BJ (cell line): ENCODE results near the gene ENO1. TPM values are rescaled to one million over a fixed set of nuclear protein-coding genes. Genes with fewer than 3 reads are reported as not detected.
A peak's percentile ranks its signal among the peaks of the same experiment; 100 is the strongest.
"Not testable (repeated sequence)": the region's sequence is repeated elsewhere in the genome, so short reads cannot be mapped to it uniquely, and the experiment has no call there.

ENCODE experiments used
- CTCF ChIA-PET: fragments of 350-600 bp; formaldehyde crosslinking; extraction: SDS; loops from one replicate; lab custom pipeline; 2021; ENCODE audit warnings: antibody characterized with exemption, inconsistent platforms; lab: Yijun Ruan, JAX
- POLR2A ChIA-PET: fragments of 300-600 bp; sonication (Branson Sonifier 250); formaldehyde crosslinking; extraction: SDS; loops from one replicate; lab custom pipeline; 2021; ENCODE audit warnings: antibody characterized with exemption; lab: Charles Lee
- DNase-seq: peaks from one replicate; pipeline ENCODE4 v3.0.0-alpha.2; 2011; ENCODE audit warnings: low read depth
- H3K27me3 ChIP-seq: 2 replicates; pipeline ENCODE4 v1.6.0; 2011; ENCODE audit warnings: low read length; ENCODE audit not compliant: control insufficient read depth, insufficient read depth
- H3K36me3 ChIP-seq: 2 replicates; pipeline ENCODE4 v1.5.1; 2011; ENCODE audit warnings: low read length; ENCODE audit not compliant: control insufficient read depth, insufficient read depth
- H3K4me3 ChIP-seq: 2 replicates; pipeline ENCODE4 v1.5.1; 2011; ENCODE audit warnings: low read depth, mild to moderate bottlenecking, control low read depth, low read length
- polyA plus RNA-seq: library from polyadenylated mRNA; depleted of rRNA; stranded (reverse); fragments of >200 nt; gene quantifications from 2 replicates; pipeline ENCODE4 v1.2.3, GENCODE V29; 2011
- TF ChIP-seq, protein P1 (sequence below): IDR thresholded peaks from 2 replicates; pipeline ENCODE4 v1.5.1; 2011; ENCODE audit warnings: low read depth, mild to moderate bottlenecking, control low read depth, inconsistent platforms, low read length, moderate library complexity; ENCODE audit not compliant: insufficient read depth

Gene ENO1
- polyA plus RNA-seq, 1 experiment = 2,253 TPM

DNA sequence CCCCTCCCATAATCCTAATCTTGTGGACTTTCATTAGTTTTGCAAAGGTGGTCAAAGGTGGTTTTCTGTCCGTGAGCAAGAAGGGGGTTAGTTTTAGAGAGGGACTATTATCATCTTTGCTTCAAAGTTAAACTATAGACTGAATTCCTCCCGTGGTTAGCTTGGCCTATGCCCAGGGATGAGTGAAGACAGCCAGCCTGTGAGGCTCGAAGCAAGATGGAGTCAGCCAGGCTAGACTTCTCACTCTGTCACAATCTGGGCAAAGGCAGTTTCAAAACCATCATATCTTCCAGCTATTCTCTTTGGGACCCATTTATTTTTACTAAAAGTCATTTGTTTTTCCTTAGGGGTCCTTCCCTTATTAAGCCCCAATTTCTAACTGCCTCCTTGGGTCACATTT is 12.9 kb upstream of the ENO1 start:
- ChIA-PET POLR2A (no interaction called here), CTCF (interaction anchor here (1.5 kb wide), 1 partner anchor 26 kb away, joined by 3 read pairs; no protein-coding TSS in a partner anchor)
- TF ChIP-seq, protein P1, sequence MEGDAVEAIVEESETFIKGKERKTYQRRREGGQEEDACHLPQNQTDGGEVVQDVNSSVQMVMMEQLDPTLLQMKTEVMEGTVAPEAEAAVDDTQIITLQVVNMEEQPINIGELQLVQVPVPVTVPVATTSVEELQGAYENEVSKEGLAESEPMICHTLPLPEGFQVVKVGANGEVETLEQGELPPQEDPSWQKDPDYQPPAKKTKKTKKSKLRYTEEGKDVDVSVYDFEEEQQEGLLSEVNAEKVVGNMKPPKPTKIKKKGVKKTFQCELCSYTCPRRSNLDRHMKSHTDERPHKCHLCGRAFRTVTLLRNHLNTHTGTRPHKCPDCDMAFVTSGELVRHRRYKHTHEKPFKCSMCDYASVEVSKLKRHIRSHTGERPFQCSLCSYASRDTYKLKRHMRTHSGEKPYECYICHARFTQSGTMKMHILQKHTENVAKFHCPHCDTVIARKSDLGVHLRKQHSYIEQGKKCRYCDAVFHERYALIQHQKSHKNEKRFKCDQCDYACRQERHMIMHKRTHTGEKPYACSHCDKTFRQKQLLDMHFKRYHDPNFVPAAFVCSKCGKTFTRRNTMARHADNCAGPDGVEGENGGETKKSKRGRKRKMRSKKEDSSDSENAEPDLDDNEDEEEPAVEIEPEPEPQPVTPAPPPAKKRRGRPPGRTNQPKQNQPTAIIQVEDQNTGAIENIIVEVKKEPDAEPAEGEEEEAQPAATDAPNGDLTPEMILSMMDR = no peak
- H3K36me3 ChIP-seq = no peaks in the 10 kb centered on the region
- no peaks in the 10 kb centered on the region for H3K27me3 ChIP-seq
- no peak overlapping the region for H3K4me3 ChIP-seq
- DNase-seq = no peak

DNA sequence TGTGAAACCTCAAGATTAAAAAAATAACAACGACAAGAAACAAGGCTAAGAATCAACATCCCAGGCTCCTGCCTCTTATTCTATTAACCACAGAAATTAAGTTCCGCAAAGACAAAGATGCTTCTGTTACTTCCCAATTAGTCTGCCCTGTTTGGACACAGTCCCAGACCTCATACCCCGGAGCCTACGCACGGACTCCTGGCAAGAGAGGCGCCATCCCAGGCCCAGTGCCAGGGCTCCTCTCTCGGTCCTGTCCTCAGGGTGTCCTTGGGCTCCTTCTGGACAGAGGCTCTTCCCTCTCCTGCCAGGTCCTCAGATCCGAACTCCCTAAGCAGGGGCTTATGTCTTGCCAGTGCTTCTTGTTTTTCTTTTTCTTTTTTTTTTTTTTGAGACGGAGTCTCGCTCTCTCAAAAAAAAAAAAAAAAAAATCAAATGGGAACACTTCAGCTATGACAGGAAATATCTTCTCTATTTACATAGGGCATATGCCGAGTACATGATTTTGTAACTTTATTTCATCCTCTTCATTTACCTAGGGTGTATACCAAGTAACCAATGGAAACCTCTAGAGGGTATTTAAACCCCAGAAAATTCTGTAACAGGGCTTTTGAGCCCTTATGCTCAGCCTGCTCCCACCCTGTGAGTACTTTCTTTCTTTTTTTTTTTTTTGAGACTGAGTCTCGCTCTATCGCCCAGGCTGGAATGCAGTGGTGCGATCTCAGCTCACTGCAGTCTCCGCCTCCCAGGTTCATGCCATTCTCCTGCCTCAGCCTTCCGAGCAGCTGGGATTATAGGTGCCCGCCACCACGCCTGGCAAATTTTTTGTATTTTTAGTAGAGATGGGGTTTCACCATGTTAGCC is 11.7 kb upstream of the ENO1 start:
- ChIA-PET POLR2A (no interaction called here), CTCF (no interaction called here)
- peak; percentile 63 for DNase-seq
- Histone ChIP-seq H3K4me3 (no peak overlapping the region), H3K27me3 (no peaks in the 10 kb centered on the region), H3K36me3 (no peaks in the 10 kb centered on the region)
- TF ChIP-seq, protein P1 = no peak

DNA sequence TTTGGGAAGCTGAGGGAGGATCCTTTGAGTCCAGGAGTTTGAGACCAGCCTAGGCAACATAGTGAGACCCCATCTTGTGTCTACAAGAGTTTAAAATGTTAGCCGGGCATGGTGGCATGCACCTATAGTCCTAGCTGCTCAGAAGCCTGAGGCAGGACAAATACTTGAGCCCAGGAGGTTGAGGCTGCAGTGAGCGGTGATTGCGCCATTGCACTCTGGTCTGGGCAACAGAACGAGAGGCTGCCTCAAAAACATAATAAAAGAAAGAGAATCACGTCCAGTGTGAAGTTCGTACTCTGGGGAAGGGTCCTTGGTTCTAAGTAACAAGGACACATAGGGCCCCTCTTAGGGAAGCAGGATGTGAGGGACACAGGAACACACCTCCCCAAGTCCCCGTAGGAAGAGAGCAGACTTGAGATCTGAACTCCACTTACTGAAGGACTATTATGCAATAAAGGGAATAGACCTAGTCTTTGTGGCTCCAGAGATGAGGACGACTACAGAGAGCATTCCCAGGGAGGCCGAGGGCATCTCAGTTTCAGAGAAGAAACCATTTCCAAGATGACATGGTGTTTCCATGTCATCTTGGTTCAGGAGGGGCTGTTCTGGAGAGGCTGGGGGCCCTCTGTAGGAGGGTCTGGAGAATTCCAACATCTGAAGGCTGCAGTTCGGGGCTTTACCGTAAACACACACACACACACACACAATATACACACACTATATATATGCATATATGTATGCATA is 10.8 kb upstream of the ENO1 start:
- POLR2A ChIA-PET = no interaction called here
- Histone ChIP-seq H3K4me3 (no peak overlapping the region), H3K36me3 (no peaks in the 10 kb centered on the region), H3K27me3 (no peaks in the 10 kb centered on the region)
- CTCF ChIA-PET = interaction anchor here (1.0 kb wide), 1 partner anchor 9 kb away, joined by 5 read pairs; no protein-coding TSS in a partner anchor
- TF ChIP-seq, protein P1 = no peak
- no peak for DNase-seq

DNA sequence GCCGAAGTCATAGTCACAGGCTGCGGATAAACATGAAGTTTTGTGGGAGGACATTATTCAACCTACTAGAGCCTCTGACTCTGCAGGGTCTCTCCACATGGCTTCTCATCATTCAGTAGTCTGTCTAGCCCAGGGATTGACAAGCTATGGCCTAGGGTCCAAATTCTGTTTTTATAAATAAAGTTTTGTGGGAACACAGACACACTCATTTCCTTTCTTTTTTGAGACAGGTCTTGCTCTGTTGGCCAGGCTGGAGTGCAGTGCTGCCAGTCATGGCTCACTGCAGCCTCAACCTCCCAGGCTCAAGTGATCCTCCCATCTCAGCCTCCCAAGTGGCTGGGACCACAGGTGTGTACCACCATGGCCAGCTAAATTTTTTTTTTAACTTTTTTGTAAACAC is 8.1 kb upstream of the ENO1 start:
- POLR2A ChIA-PET = no interaction called here
- CTCF ChIA-PET = interaction anchor here (1.5 kb wide), 1 partner anchor 15 kb away, joined by 5 read pairs; no protein-coding TSS in a partner anchor

DNA sequence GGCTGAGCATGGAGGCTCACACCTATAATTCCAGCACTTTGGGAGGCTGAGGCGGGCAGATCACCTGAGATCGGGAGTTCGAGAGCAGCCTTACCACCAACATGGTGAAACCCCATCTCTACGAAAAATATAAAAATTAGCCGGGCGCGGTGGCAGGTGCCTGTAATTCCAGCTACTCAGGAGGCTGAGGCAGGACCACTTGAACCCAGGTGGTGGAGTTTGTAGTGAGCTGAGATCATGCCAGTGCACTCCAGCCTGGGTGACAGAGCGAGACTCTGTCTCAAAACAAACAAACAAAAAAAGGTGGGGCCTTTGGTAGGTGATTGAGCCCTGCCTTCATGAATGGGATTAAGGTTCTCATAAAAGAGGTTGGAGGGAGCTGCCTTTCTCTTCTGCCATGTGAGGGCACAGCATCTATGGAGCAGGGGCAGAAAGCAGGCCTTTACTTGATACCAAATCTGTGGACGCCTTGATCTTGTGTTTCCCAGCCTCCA is 7.6 kb upstream of the ENO1 start:
- H3K4me3 ChIP-seq, H3K36me3 ChIP-seq, DNase-seq, H3K27me3 ChIP-seq, CTCF ChIA-PET, POLR2A ChIA-PET: not testable (repeated sequence)

More for the DNA sequence above, 8.1 kb upstream of the ENO1 start:
- TF ChIP-seq, protein P1 = no peak
- no peak overlapping the region for H3K4me3 ChIP-seq
- no peaks in the 10 kb centered on the region for H3K27me3 ChIP-seq
- H3K36me3 ChIP-seq = no peaks in the 10 kb centered on the region
- DNase-seq = no peak

DNA sequence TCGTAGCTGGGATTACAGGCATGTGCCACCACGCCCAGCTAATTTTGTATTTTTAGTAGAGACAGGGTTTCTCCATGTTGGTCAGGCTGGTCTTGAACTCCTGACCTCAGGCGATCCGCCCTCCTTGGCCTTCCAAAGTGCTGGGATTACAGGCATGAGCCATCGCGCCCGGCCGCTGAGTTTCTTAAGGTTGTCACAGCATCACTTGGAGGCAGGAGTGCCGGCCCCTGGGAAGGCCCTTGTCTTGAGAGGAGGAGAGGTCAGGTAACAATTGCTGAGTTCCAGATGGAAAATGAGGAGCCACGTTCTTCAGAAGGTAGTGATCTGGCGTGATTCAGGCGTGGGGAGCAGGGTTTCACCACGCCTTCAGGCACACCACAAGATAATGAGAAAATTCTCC is 5.6 kb upstream of the ENO1 start:
- not testable (repeated sequence) for H3K4me3 ChIP-seq

More for the DNA sequence above, 5.6 kb upstream of the ENO1 start:
- DNase-seq, H3K36me3 ChIP-seq, POLR2A ChIA-PET, H3K27me3 ChIP-seq: not testable (repeated sequence)
- CTCF ChIA-PET = interaction anchor here (0.6 to 1.1 kb wide), 2 partner anchors 34 to 273 kb away, joined by 3 to 4 read pairs; no protein-coding TSS in a partner anchor
